GM23248 (cell line): Measurements from ENCODE around the gene CYP3A7. TPM values are rescaled to one million over a fixed set of nuclear protein-coding genes. Genes with fewer than 3 reads are reported as not detected.
"Not testable (repeated sequence)": the region's sequence is repeated elsewhere in the genome, so short reads cannot be mapped to it uniquely, and the experiment has no call there.

Source experiments
- DNase-seq: peaks from one replicate; pipeline ENCODE4 v3.0.0-alpha.2; 2015
- H2AFZ ChIP-seq: fragments of 200-600 bp; sonication (generic); 2 replicates; pipeline ENCODE4 v1.6.1; 2016; ENCODE audit warnings: antibody characterized with exemption
- H3F3A ChIP-seq: fragments of 200-600 bp; sonication (generic); 2 replicates; pipeline ENCODE4 v1.6.1; 2016; ENCODE audit warnings: mild to moderate bottlenecking, antibody characterized with exemption, mixed run types; ENCODE audit not compliant: insufficient read depth
- H3K27ac ChIP-seq: fragments of 200-600 bp; sonication (generic); 2 replicates; pipeline ENCODE4 v1.5.1; 2016; ENCODE audit warnings: mild to moderate bottlenecking
- H3K27me3 ChIP-seq: fragments of 200-600 bp; sonication (generic); replicated peaks from 2 replicates; pipeline ENCODE4 v1.6.1; 2016; ENCODE audit warnings: mild to moderate bottlenecking; ENCODE audit not compliant: insufficient read depth
- H3K36me3 ChIP-seq: fragments of 200-600 bp; sonication (generic); 2 replicates; pipeline ENCODE4 v1.6.1; 2016; ENCODE audit warnings: low read depth, mild to moderate bottlenecking
- H3K4me1 ChIP-seq: fragments of 200-600 bp; sonication (generic); 2 replicates; pipeline ENCODE4 v1.6.1; 2016; ENCODE audit warnings: mild to moderate bottlenecking; ENCODE audit not compliant: insufficient read depth
- H3K4me2 ChIP-seq: fragments of 200-600 bp; sonication (generic); one replicate; pipeline ENCODE4 v1.6.1; 2016; ENCODE audit warnings: mild to moderate bottlenecking; ENCODE audit not compliant: unreplicated experiment
- H3K4me3 ChIP-seq: fragments of 200-600 bp; sonication (generic); 2 replicates; pipeline ENCODE4 v1.5.1; 2016; ENCODE audit warnings: mild to moderate bottlenecking
- H3K79me2 ChIP-seq: fragments of 200-600 bp; sonication (generic); 2 replicates; pipeline ENCODE4 v1.6.1; 2016; ENCODE audit warnings: mild to moderate bottlenecking; ENCODE audit not compliant: insufficient read depth
- H3K9ac ChIP-seq: fragments of 200-600 bp; sonication (generic); 2 replicates; pipeline ENCODE4 v1.6.1; 2016; ENCODE audit warnings: mild to moderate bottlenecking
- H3K9me2 ChIP-seq: fragments of 200-600 bp; sonication (generic); 2 replicates; pipeline ENCODE4 v1.6.1; 2016; ENCODE audit warnings: mixed run types, mild to moderate bottlenecking, moderate library complexity; ENCODE audit not compliant: insufficient read depth
- H3K9me3 ChIP-seq: fragments of 200-600 bp; sonication (generic); one replicate; pipeline ENCODE4 v1.6.1; 2017; ENCODE audit warnings: low read depth
- H4K20me1 ChIP-seq: fragments of 200-600 bp; sonication (generic); 2 replicates; pipeline ENCODE4 v1.6.0; 2016; ENCODE audit not compliant: insufficient read depth
- EZH2 ChIP-seq: fragments of 200-600 bp; sonication (generic); IDR thresholded peaks from 2 replicates; pipeline ENCODE4 v1.6.1; 2018; ENCODE audit warnings: antibody characterized with exemption, mild to moderate bottlenecking; ENCODE audit not compliant: insufficient read depth, poor library complexity, severe bottlenecking
- EZH2phosphoT487 ChIP-seq: fragments of 200-600 bp; sonication (generic); IDR thresholded peaks from 2 replicates; pipeline ENCODE4 v1.6.1; 2018; ENCODE audit warnings: antibody characterized with exemption, moderate library complexity, mild to moderate bottlenecking, low read depth; ENCODE audit not compliant: insufficient read depth
- WGBS, 2 experiments: methylation state at CpG; one replicate each; pipeline ENCODE4 v1.1.6; 2015 to 2017; ENCODE audit warnings: low lambda C conversion rate in 2 of 2, low coverage in 1 of 2; ENCODE audit errors: missing lambda C conversion rate in 2 of 2; 5-methylcytosine and 5-hydroxymethylcytosine counted together
- in situ Hi-C: fragments of 300-500 bp; cut with MboI; formaldehyde crosslinking; loops from 2 replicates; pipeline ENCODE4 v1.15.0; 2020
- polyA plus RNA-seq: library from polyadenylated mRNA; unstranded; fragments of >200 nt; fragmentation: Nextera tagmentation; extraction: Ambion mirVana; gene quantifications from 2 replicates; pipeline ENCODE4 v1.2.1, GENCODE V29; 2016
- total RNA-seq: library from RNA; depleted of rRNA; stranded (reverse); fragments of >200 nt; shearing (Covaris generic); gene quantifications from 2 replicates; pipeline ENCODE4 v1.2.3, GENCODE V29; 2014

CYP3A7 gene
- total and polyA plus RNA-seq, 2 experiments from 2014 or later: not detected

- no peak for TF ChIP-seq EZH2
- TF ChIP-seq EZH2phosphoT487: no peak
- DNase-seq: no peak
- Histone ChIP-seq H3K27me3 (peaks cover 6% of the 10 kb centered on the region; the same call in 1 of the 2 replicates), H4K20me1 (no peaks in the 10 kb centered on the region), H3F3A (no peaks in the 10 kb centered on the region), H3K4me1 (no peaks in the 10 kb centered on the region), H2AFZ (no peak overlapping the region), H3K9me2 (no peaks in the 10 kb centered on the region), H3K9me3 (no peaks in the 10 kb centered on the region), H3K27ac (no peak overlapping the region), H3K9ac (no peak overlapping the region), H3K36me3 (no peaks in the 10 kb centered on the region), H3K4me3 (no peak overlapping the region), H3K4me2 (no peak overlapping the region), H3K79me2 (no peaks in the 10 kb centered on the region)
- 12 to 19% methylated on average over 1 of the region's 1 CpG for WGBS, 2 experiments
- in situ Hi-C loops: no loop called here
These were observed 4.7 kb downstream of the CYP3A7 start for GRCh38 chr7:99730238-99730810.

GRCh38 chr7:99729486-99730237 is 5.3 kb downstream of the CYP3A7 start:
- peak; percentile 45 for DNase-seq
- TF ChIP-seq EZH2phosphoT487: no peak
- no peak for TF ChIP-seq EZH2
- no peaks in the 10 kb centered on the region for H3K36me3 ChIP-seq
- 7 to 14% methylated on average over 5 of the region's 5 CpGs for WGBS, 2 experiments
- H3F3A ChIP-seq: no peaks in the 10 kb centered on the region
- in situ Hi-C loops: no loop called here
- H2AFZ ChIP-seq: no peak overlapping the region
- no peaks in the 10 kb centered on the region for H3K79me2 ChIP-seq
- H3K9me3 ChIP-seq: no peaks in the 10 kb centered on the region
- H4K20me1 ChIP-seq: no peaks in the 10 kb centered on the region
- H3K27me3 ChIP-seq: peaks cover 6% of the 10 kb centered on the region; the same call in 1 of the 2 replicates
- no peaks in the 10 kb centered on the region for H3K4me1 ChIP-seq
- no peak overlapping the region for H3K4me2 ChIP-seq
- no peak overlapping the region for H3K4me3 ChIP-seq
- no peak overlapping the region for H3K27ac ChIP-seq
- no peak overlapping the region for H3K9ac ChIP-seq
- H3K9me2 ChIP-seq: no peaks in the 10 kb centered on the region

GRCh38 chr7:99728615-99729014 is 6.4 kb downstream of the CYP3A7 start:
- Histone ChIP-seq H3K9me3 (no peaks in the 10 kb centered on the region), H3K36me3 (no peaks in the 10 kb centered on the region), H3F3A (no peaks in the 10 kb centered on the region), H3K79me2 (no peaks in the 10 kb centered on the region), H2AFZ (no peak overlapping the region), H4K20me1 (no peaks in the 10 kb centered on the region), H3K4me2 (no peak overlapping the region), H3K27me3 (peaks cover 6% of the 10 kb centered on the region; the same call in 1 of the 2 replicates), H3K4me3 (no peak overlapping the region), H3K4me1 (no peaks in the 10 kb centered on the region), H3K9ac (no peak overlapping the region), H3K27ac (no peak overlapping the region), H3K9me2 (no peaks in the 10 kb centered on the region)
- WGBS, 2 experiments: 86 to 87% methylated on average over 2 of the region's 2 CpGs
- DNase-seq: no peak
- in situ Hi-C loops: no loop called here
- TF ChIP-seq EZH2phosphoT487: no peak
- no peak for TF ChIP-seq EZH2

- H4K20me1 ChIP-seq, H2AFZ ChIP-seq, DNase-seq, H3K9ac ChIP-seq, H3K27ac ChIP-seq, H3K9me3 ChIP-seq, H3K9me2 ChIP-seq, H3K4me1 ChIP-seq, H3K27me3 ChIP-seq, in situ Hi-C loops, H3K36me3 ChIP-seq, H3K79me2 ChIP-seq, H3F3A ChIP-seq, H3K4me3 ChIP-seq, H3K4me2 ChIP-seq: not testable (repeated sequence)
- WGBS, 2 experiments: 64 to 70% methylated on average over 6 of the region's 6 CpGs
These were observed 11.8 kb downstream of the CYP3A7 start for GRCh38 chr7:99723201-99723600.
